Endothelial cell (in vitro differentiated cells): ENCODE measurements around the gene EML1. TPM values are rescaled to one million over a fixed set of nuclear protein-coding genes. Genes with fewer than 3 reads are reported as not detected.

ENCODE experiments used
- DNase-seq: peaks from one replicate; pipeline ENCODE4 v3.0.0; 2021; ENCODE audit warnings: low spot score
- H3K27ac Mint-ChIP-seq: one replicate; pipeline ENCODE4 v1.8.0; 2021; ENCODE audit warnings: mixed read lengths, inconsistent platforms; ENCODE audit not compliant: unreplicated experiment
- H3K27me3 Mint-ChIP-seq: one replicate; pipeline ENCODE4 v1.8.0; 2021; ENCODE audit warnings: mild to moderate bottlenecking, moderate library complexity, mixed read lengths, inconsistent platforms; ENCODE audit not compliant: unreplicated experiment
- H3K36me3 Mint-ChIP-seq: one replicate; pipeline ENCODE4 v1.8.0; 2021; ENCODE audit warnings: mild to moderate bottlenecking, low read depth, mixed read lengths, inconsistent platforms; ENCODE audit not compliant: unreplicated experiment
- H3K4me1 Mint-ChIP-seq: one replicate; pipeline ENCODE4 v1.8.0; 2021; ENCODE audit warnings: mild to moderate bottlenecking, mixed read lengths, inconsistent platforms; ENCODE audit not compliant: unreplicated experiment
- H3K4me3 Mint-ChIP-seq: one replicate; pipeline ENCODE4 v1.8.0; 2021; ENCODE audit warnings: mild to moderate bottlenecking, mixed read lengths, inconsistent platforms; ENCODE audit not compliant: unreplicated experiment
- H3K9me3 Mint-ChIP-seq: one replicate; pipeline ENCODE4 v1.8.0; 2021; ENCODE audit warnings: mixed read lengths, inconsistent platforms; ENCODE audit not compliant: unreplicated experiment
- total RNA-seq: library from RNA; stranded (reverse); fragmentation: NEBNext Ultra II Directional; extraction: Animal tissue kit (Norgen Biotek cat#: 25700); gene quantifications from one replicate; pipeline ENCODE4 v1.2.1, GENCODE V29; 2021; ENCODE audit not compliant: unreplicated experiment
- TF ChIP-seq, protein P1 (sequence below): fragments of 200-600 bp; sonication (generic); IDR thresholded peaks from one replicate; pipeline ENCODE4 v1.5.0; 2021; ENCODE audit warnings: antibody characterized with exemption; ENCODE audit not compliant: unreplicated experiment

The EML1 gene
- total RNA-seq, 1 donor from 2014 or later, result 10.0 TPM

DNA sequence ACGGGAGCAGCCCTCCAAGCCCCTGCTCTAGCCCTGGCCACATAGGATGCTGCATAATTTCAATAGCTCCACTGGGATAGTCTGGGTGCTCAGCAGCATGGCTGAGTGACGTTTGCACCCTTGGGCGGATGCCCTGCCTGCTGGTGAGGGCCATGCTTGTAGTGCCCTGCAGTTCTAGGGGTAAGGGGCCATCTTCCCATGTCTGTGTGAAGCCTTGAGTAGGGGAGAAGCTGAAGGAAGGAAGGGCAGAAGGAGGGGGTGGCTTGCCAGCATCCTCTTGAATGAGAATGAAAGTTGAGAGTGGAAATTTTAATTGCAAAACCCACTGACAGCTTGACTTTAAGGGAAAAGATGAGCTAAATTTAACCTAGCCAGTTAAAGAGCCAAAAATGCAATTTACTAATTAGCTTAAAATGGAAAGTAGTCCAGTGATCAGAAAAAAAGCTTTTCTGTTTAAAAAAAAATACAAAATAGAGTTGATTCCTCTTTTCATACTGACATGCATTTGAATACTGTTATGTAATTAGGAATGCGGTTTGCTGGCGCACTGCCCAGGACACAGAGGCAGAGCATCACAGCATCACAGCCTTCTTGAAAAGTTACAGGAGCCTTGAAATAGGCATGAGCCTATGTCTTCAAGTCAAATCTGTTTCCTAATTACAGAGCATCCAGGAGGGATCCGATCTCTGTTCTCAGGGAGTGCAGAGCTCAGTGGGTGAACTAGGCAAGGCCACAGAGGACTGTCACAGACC is 18.5 kb upstream of the EML1 start:
- peaks cover 2% of the 10 kb centered on the region for H3K27me3 Mint-ChIP-seq
- H3K4me3 Mint-ChIP-seq, result no peak overlapping the region
- H3K36me3 Mint-ChIP-seq, result peaks cover 11% of the 10 kb centered on the region
- H3K4me1 Mint-ChIP-seq, result peaks cover 6% of the 10 kb centered on the region
- TF ChIP-seq, protein P1, sequence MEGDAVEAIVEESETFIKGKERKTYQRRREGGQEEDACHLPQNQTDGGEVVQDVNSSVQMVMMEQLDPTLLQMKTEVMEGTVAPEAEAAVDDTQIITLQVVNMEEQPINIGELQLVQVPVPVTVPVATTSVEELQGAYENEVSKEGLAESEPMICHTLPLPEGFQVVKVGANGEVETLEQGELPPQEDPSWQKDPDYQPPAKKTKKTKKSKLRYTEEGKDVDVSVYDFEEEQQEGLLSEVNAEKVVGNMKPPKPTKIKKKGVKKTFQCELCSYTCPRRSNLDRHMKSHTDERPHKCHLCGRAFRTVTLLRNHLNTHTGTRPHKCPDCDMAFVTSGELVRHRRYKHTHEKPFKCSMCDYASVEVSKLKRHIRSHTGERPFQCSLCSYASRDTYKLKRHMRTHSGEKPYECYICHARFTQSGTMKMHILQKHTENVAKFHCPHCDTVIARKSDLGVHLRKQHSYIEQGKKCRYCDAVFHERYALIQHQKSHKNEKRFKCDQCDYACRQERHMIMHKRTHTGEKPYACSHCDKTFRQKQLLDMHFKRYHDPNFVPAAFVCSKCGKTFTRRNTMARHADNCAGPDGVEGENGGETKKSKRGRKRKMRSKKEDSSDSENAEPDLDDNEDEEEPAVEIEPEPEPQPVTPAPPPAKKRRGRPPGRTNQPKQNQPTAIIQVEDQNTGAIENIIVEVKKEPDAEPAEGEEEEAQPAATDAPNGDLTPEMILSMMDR, result no peak
- DNase-seq, result no peak
- H3K9me3 Mint-ChIP-seq, result no peaks in the 10 kb centered on the region
- H3K27ac Mint-ChIP-seq, result no peak overlapping the region

DNA sequence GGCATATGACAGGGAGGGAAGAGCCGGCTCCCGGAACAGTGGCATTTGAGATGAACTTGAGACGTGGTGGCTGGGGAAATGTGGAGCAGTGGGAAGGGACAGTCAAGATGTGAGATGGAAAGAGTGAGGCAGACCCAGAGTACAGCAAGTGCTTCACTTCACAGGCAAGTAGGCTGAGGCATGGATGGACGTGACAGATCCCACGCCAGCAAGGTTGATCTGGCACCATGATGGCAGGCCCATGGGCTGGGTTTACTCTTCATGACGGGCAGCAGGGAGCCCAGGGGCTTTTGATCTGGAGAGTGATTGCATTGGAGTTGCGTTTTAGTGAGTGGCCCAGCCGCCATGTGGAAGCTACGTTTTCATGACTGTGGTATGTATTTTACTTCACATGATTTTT is 17.9 kb upstream of the EML1 start:
- no peak overlapping the region for H3K27ac Mint-ChIP-seq
- H3K36me3 Mint-ChIP-seq, result peaks cover 11% of the 10 kb centered on the region
- DNase-seq, result no peak
- TF ChIP-seq, protein P1, result no peak
- H3K27me3 Mint-ChIP-seq, result no peaks in the 10 kb centered on the region
- peaks cover 6% of the 10 kb centered on the region for H3K4me1 Mint-ChIP-seq
- H3K9me3 Mint-ChIP-seq, result no peaks in the 10 kb centered on the region
- no peak overlapping the region for H3K4me3 Mint-ChIP-seq

DNA sequence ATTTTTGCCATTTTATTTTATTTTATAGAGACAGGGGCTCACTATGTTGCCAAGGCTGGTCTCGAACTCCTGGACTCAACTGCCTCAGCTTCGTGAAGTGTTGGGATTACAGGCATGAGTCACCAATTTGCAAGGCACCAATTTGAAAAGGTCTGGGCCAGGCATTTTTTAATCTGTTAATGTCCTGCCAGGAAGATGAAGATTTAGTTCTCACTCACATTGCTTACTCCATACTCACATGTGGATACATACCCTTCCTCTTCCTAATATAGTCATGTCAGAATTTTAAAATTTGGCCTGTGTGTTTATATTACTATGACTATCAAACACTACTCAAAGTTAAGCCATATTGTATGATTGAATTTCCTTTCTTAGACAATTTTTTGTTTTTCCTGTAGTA is 15.3 kb upstream of the EML1 start:
- TF ChIP-seq, protein P1, result no peak
- no peaks in the 10 kb centered on the region for H3K9me3 Mint-ChIP-seq
- no peak for DNase-seq
- H3K27me3 Mint-ChIP-seq, result no peaks in the 10 kb centered on the region
- H3K4me3 Mint-ChIP-seq, result no peak overlapping the region
- H3K36me3 Mint-ChIP-seq, result peaks cover 11% of the 10 kb centered on the region
- H3K27ac Mint-ChIP-seq, result no peak overlapping the region
- peaks cover 6% of the 10 kb centered on the region for H3K4me1 Mint-ChIP-seq

DNA sequence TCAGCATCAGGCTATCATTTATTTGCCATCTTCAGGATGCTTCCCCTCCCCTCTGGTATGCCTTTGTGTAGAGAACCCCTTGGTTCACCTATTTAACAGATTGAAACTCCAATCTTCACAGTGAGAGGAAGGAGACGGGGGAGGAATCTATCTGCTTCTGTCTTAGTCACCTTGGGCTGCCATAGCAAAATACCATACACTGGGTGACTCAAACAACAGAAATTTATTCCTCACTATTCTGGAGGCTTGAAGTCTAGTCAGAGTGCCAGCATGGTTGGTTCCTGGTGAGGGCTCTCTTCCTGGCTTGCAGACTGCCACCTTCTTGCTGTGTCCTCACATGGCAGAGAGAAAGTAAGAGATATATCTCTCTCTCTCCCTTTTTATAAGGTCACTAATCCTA is 13.5 kb upstream of the EML1 start:
- Mint-ChIP-seq H3K4me1 (peaks cover 6% of the 10 kb centered on the region), H3K36me3 (peaks cover 11% of the 10 kb centered on the region), H3K4me3 (no peak overlapping the region), H3K27ac (no peak overlapping the region), H3K27me3 (peaks cover 5% of the 10 kb centered on the region), H3K9me3 (no peaks in the 10 kb centered on the region)
- no peak for DNase-seq
- TF ChIP-seq, protein P1, result no peak

DNA sequence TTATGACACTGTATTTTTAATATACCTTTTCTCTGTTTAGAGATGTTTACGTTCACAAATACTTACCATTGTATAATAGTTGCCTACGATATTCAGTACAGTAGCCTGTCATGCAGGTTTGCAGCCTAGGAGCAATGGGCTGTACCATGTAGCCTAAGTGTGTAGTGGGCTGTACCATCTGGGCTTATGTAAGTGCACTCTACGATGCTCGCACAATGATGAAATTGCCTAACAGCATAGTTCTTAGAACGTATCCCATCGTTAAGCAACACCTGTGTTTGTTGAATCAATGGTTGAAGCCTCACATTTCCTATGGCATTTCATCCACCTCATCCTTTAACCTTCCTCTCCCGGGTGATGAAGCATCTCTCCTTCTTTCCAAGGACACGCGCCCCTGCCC is 12.5 kb upstream of the EML1 start:
- Mint-ChIP-seq H3K4me1 (peaks cover 6% of the 10 kb centered on the region), H3K27ac (no peak overlapping the region), H3K36me3 (peaks cover 11% of the 10 kb centered on the region), H3K9me3 (no peaks in the 10 kb centered on the region), H3K27me3 (peaks cover 9% of the 10 kb centered on the region), H3K4me3 (no peak overlapping the region)
- TF ChIP-seq, protein P1, result no peak
- DNase-seq, result no peak
